ACC112 (cell line): ENCODE measurements around the gene BSPRY.

Experiments used
- H2AFZ ChIP-seq: fragments of 200-600 bp; sonication (generic); one replicate; pipeline ENCODE4 v1.6.0; 2017; ENCODE audit warnings: antibody characterized with exemption, low read length; ENCODE audit not compliant: unreplicated experiment
- H3K27ac ChIP-seq: fragments of 200-600 bp; sonication (generic); 2 replicates; pipeline ENCODE4 v1.5.1; 2014; ENCODE audit warnings: low read depth, mild to moderate bottlenecking, antibody characterized with exemption, low read length, moderate library complexity
- H3K27me3 ChIP-seq: fragments of 200-600 bp; sonication (generic); 2 replicates; pipeline ENCODE4 v1.6.1; 2014; ENCODE audit warnings: mild to moderate bottlenecking, antibody characterized with exemption, low read length, moderate library complexity, mixed read lengths; ENCODE audit not compliant: insufficient read depth
- H3K36me3 ChIP-seq: fragments of 200-600 bp; sonication (generic); 2 replicates; pipeline ENCODE4 v1.6.1; 2016; ENCODE audit warnings: mild to moderate bottlenecking, antibody characterized with exemption, low read length, moderate library complexity, mixed read lengths; ENCODE audit not compliant: insufficient read depth
- H3K4me1 ChIP-seq: fragments of 200-600 bp; sonication (generic); one replicate; pipeline ENCODE4 v1.6.1; 2016; ENCODE audit warnings: low read length, mixed read lengths; ENCODE audit not compliant: insufficient read depth, unreplicated experiment, control insufficient read depth
- H3K4me3 ChIP-seq: fragments of 200-600 bp; sonication (generic); 2 replicates; pipeline ENCODE4 v1.5.1; 2014; ENCODE audit warnings: mild to moderate bottlenecking, low read depth, low read length
- H3K79me2 ChIP-seq: fragments of 200-600 bp; sonication (generic); one replicate; pipeline ENCODE4 v1.6.0; 2016; ENCODE audit warnings: low read length; ENCODE audit not compliant: control insufficient read depth, unreplicated experiment, insufficient read depth

BSPRY gene

DNA sequence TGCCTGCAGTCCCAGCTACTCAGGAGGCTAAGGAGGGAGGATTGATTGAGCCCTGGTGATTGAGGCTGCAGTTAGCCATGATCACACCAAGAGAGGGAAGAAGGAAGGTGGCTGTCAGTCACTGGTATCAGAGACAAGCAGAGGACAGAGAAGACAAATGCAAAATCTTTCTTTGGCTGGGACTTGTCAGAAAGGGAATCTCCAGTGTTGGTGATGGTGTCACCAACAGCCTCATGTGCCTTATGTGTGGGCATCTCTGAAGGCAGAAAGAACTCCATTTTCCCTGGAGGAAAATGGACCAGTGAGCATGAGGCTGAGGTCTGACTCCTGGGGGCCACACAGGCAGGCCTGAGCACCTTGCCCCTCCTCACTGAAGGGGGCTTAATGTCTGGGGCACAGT, 34.1 kb upstream of the BSPRY start:
- H3K4me1 ChIP-seq = no peaks in the 10 kb centered on the region
- H3K79me2 ChIP-seq = no peaks in the 10 kb centered on the region
- H3K27ac ChIP-seq = no peak overlapping the region
- 0 out of 2 replicates have a peak, but pooled peaks cover 6% of the 10 kb centered on the region for H3K36me3 ChIP-seq
- no peaks in the 10 kb centered on the region for H3K27me3 ChIP-seq
- H3K4me3 ChIP-seq = no peak overlapping the region
- no peak overlapping the region for H2AFZ ChIP-seq

DNA sequence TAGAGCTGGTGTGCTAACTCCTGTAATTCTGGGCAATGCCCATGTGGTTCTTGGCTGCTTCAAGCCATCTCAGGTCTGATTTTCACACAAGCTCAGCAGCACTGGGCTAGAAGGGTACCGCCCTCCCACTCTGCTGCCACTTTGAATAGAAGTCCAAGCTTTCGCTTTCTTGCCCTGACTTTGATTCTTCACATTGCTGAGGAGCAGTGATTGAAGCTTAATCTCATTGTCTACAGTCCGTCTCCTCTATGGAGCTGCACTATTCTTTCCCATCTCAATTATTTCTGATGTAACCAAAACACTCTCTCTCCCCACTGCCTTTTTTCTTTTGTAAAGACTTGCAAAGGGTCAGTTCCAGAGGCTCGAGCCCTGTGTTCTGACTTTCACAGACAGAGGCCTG, 33.3 kb upstream of the BSPRY start:
- no peak overlapping the region for H2AFZ ChIP-seq
- H3K4me3 ChIP-seq = no peak overlapping the region
- 0 out of 2 replicates have a peak, but pooled peaks cover 6% of the 10 kb centered on the region for H3K36me3 ChIP-seq
- no peaks in the 10 kb centered on the region for H3K4me1 ChIP-seq
- H3K27ac ChIP-seq = no peak overlapping the region
- no peaks in the 10 kb centered on the region for H3K79me2 ChIP-seq
- no peaks in the 10 kb centered on the region for H3K27me3 ChIP-seq

- H3K4me1 ChIP-seq = no peaks in the 10 kb centered on the region
- H3K79me2 ChIP-seq = no peaks in the 10 kb centered on the region
- H3K27ac ChIP-seq = no peak overlapping the region
- H3K36me3 ChIP-seq = 0 out of 2 replicates have a peak, but pooled peaks cover 6% of the 10 kb centered on the region
- no peaks in the 10 kb centered on the region for H3K27me3 ChIP-seq
- H2AFZ ChIP-seq = no peak overlapping the region
- H3K4me3 ChIP-seq = no peak overlapping the region
These were observed 31.6 kb upstream of the BSPRY start for GRCh38 chr9:113317777-113318176.

DNA sequence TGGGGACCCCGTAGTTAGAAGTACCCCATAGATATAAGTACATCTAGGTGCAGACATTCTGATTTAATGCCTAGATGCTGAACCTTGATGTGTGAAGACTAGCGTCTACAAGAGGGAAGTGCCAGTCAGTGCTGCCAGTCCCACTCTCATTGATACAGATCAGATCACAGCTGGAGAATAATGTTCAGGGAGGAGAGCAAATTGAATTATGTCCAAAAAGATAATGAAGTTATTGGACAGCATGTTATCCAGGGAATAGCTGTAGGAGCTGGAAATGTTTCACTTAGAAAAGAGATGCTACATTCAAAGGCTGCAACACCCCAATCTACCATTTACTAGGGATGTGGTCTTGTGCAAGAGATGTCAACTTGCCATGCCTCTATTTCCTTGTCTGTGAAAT, 30.3 kb upstream of the BSPRY start:
- H3K79me2 ChIP-seq = no peaks in the 10 kb centered on the region
- H3K27ac ChIP-seq = no peak overlapping the region
- no peaks in the 10 kb centered on the region for H3K4me1 ChIP-seq
- 0 out of 2 replicates have a peak, but pooled peaks cover 6% of the 10 kb centered on the region for H3K36me3 ChIP-seq
- no peak overlapping the region for H3K4me3 ChIP-seq
- H3K27me3 ChIP-seq = no peaks in the 10 kb centered on the region
- no peak overlapping the region for H2AFZ ChIP-seq

DNA sequence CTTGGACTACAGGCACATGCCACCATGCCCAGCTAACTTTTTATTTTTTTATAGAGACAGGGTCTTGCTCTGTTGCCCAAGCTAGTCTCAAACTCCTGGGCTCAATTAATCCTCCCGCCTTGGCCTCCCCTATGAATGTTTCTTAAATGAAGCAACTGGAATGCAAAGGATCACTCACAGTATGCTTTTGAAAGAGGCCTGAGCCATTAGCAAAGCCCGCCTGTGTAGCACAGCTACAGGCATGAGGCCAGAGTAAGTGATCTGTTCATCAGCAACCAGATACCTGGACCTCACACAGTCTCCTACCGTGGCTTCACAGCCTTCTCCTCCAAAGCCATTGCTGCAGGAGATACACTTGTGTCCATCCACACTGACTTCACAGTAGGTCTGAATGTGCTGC, 29.3 kb upstream of the BSPRY start:
- no peaks in the 10 kb centered on the region for H3K27me3 ChIP-seq
- H3K4me1 ChIP-seq = no peaks in the 10 kb centered on the region
- H3K27ac ChIP-seq = no peak overlapping the region
- H3K4me3 ChIP-seq = no peak overlapping the region
- H2AFZ ChIP-seq = no peak overlapping the region
- 0 out of 2 replicates have a peak, but pooled peaks cover 6% of the 10 kb centered on the region for H3K36me3 ChIP-seq
- H3K79me2 ChIP-seq = no peaks in the 10 kb centered on the region

DNA sequence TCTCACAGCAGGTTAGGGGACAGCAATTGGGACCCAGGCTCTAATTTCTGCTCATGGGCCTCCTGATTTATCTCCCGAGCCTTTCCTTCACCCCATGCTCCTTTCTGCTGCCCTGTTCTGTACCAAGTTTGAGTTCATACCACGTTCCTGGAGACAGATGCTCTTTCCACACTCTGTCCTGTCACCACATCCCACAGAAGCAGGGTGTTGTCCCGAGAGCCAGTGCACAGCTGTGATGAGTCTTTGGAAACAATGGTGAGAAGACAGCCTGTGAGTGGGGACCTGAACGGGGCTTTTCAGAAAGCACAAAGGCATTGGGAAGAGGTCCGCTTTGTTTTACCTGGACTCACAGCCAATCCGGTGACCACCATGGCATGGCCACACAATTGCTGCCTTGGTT, 26.7 kb upstream of the BSPRY start:
- H3K4me3 ChIP-seq = no peak overlapping the region
- H3K4me1 ChIP-seq = no peaks in the 10 kb centered on the region
- no peaks in the 10 kb centered on the region for H3K79me2 ChIP-seq

GRCh38 chr9:113326230-113326629, 23.1 kb upstream of the BSPRY start:
- no peaks in the 10 kb centered on the region for H3K79me2 ChIP-seq
- no peak overlapping the region for H2AFZ ChIP-seq
- H3K27ac ChIP-seq = no peak overlapping the region
- H3K36me3 ChIP-seq = no peaks in the 10 kb centered on the region
- no peak overlapping the region for H3K4me3 ChIP-seq
- no peaks in the 10 kb centered on the region for H3K4me1 ChIP-seq
- H3K27me3 ChIP-seq = no peaks in the 10 kb centered on the region

More for the DNA sequence above, 26.7 kb upstream of the BSPRY start:
- H3K27ac ChIP-seq = no peak overlapping the region
- H2AFZ ChIP-seq = no peak overlapping the region
- H3K36me3 ChIP-seq = 0 out of 2 replicates have a peak, but pooled peaks cover 6% of the 10 kb centered on the region
- H3K27me3 ChIP-seq = no peaks in the 10 kb centered on the region

DNA sequence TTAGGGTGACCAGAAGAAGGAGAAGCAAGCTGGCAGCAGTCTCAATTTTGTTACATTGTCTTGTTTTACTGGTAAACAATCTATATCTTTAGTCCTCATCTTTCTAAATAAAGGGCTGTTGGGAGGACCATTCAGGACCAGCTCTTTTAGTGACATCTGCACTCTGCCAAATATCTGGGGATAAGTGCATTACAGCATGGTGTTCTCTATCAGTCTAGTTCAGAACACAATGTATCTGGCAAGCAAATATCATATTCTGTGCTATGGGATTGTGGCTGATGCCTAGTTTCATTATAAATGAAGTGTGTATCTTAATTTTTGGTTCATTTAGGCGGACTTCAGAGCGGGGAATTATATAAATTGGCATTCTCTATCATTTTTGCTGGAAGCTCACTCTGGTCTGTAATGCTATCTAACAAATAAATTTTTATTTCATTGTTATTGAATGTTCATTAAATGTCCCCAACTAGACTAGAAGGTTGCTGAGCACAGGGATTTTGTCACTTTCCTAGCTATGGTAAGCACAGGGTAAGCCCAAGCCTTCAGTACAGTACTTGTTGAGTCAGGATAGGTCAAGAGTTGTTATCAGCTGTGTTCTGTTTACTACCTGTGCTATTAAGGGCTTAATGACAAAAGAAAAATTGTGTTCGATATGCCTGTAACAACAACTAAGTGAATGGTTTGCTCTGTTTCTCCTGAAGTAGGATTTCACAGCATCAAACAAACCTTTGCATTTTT, 21.1 kb upstream of the BSPRY start:
- no peak overlapping the region for H3K4me3 ChIP-seq
- no peaks in the 10 kb centered on the region for H3K27me3 ChIP-seq
- no peaks in the 10 kb centered on the region for H3K79me2 ChIP-seq
- no peaks in the 10 kb centered on the region for H3K4me1 ChIP-seq
- no peaks in the 10 kb centered on the region for H3K36me3 ChIP-seq
- H3K27ac ChIP-seq = no peak overlapping the region
- H2AFZ ChIP-seq = no peak overlapping the region

DNA sequence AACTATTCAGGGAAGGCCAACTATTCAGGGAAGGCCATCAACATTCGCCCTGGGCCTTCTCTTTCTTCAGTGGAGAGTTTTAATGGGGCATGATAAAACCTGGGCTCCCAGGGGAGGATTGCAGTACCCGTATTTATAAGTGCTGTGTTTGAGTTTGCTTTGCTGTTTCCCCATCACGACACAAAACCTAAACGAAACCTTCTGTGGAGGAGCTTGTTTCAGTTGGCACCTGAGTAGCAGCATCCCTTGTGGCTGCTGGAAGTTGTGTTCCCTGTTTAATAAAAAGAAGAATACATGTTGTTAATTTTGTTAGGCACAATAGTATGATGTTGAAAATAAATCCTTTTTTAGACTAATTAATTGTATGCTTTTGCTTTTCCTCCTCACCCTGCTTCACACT, 17.6 kb upstream of the BSPRY start:
- no peaks in the 10 kb centered on the region for H3K27me3 ChIP-seq
- no peak overlapping the region for H2AFZ ChIP-seq
- no peaks in the 10 kb centered on the region for H3K4me1 ChIP-seq
- H3K79me2 ChIP-seq = no peaks in the 10 kb centered on the region
- H3K27ac ChIP-seq = no peak overlapping the region
- no peaks in the 10 kb centered on the region for H3K36me3 ChIP-seq
- H3K4me3 ChIP-seq = no peak overlapping the region

- peaks cover 4% of the 10 kb centered on the region for H3K4me1 ChIP-seq
- no peaks in the 10 kb centered on the region for H3K27me3 ChIP-seq
- H3K79me2 ChIP-seq = no peaks in the 10 kb centered on the region
- H2AFZ ChIP-seq = no peak overlapping the region
- no peak overlapping the region for H3K27ac ChIP-seq
- H3K4me3 ChIP-seq = no peak overlapping the region
- H3K36me3 ChIP-seq = no peaks in the 10 kb centered on the region
These were observed 11.6 kb upstream of the BSPRY start for GRCh38 chr9:113337714-113338113.

- peak within 1 kb of the TSS; percentile 96 for H2AFZ ChIP-seq
- H3K27me3 ChIP-seq = no peaks in the 10 kb centered on the region
- peak within 1 kb of the TSS; percentile 15 for H3K27ac ChIP-seq
- no peaks in the 10 kb centered on the region for H3K79me2 ChIP-seq
- peaks cover 4% of the 10 kb centered on the region for H3K4me1 ChIP-seq
- no peaks in the 10 kb centered on the region for H3K36me3 ChIP-seq
- H3K4me3 ChIP-seq = peak within 1 kb of the TSS; percentile 86
These were observed 9.2 kb upstream of the BSPRY start, which contains the start of gene WDR31 for GRCh38 chr9:113340011-113340699. TSS of gene WDR31 (minus strand) at chr9:113340275. CDS start at chr9:113332022, 8,253 bp downstream.
